ENCODE results near the gene MOXD1.
"Not testable (repeated sequence)": the region's sequence is repeated elsewhere in the genome, so short reads cannot be mapped to it uniquely, and the experiment has no call there.

Gene MOXD1

GRCh38 chr6:132395015-132395597 is 6.2 kb downstream of the MOXD1 start:
- no peak for DNase-seq

GRCh38 chr6:132392792-132393191 is 8.5 kb downstream of the MOXD1 start:
- no peak for DNase-seq

- DNase-seq = no peak
Observed at GRCh38 chr6:132392270-132392646, 9.0 kb downstream of the MOXD1 start.

- DNase-seq = no peak
Observed at GRCh38 chr6:132391391-132392269, 9.6 kb downstream of the MOXD1 start.

- no peak for DNase-seq
Observed at GRCh38 chr6:132390451-132390850, 10.8 kb downstream of the MOXD1 start.

GRCh38 chr6:132390017-132390416 is 11.3 kb downstream of the MOXD1 start:
- no peak for DNase-seq

- no peak for DNase-seq
Observed at GRCh38 chr6:132388291-132388690, 13.0 kb downstream of the MOXD1 start.

- no peak for DNase-seq
Observed at GRCh38 chr6:132382630-132383175, 18.6 kb downstream of the MOXD1 start.

- DNase-seq = no peak
Observed at GRCh38 chr6:132381381-132381780, 19.9 kb downstream of the MOXD1 start.

- DNase-seq = no peak
Observed at GRCh38 chr6:132380358-132381029, 20.8 kb downstream of the MOXD1 start.

GRCh38 chr6:132369526-132369925 is 31.7 kb downstream of the MOXD1 start:
- no peak for DNase-seq

GRCh38 chr6:132368916-132369481 is 32.3 kb downstream of the MOXD1 start:
- no peak for DNase-seq

GRCh38 chr6:132365281-132365907 is 35.9 kb downstream of the MOXD1 start:
- DNase-seq = no peak

- DNase-seq = no peak
Observed at GRCh38 chr6:132364306-132365074, 36.8 kb downstream of the MOXD1 start.

GRCh38 chr6:132362442-132363185 is 38.7 kb downstream of the MOXD1 start:
- DNase-seq = no peak

GRCh38 chr6:132361101-132361500 is 40.2 kb downstream of the MOXD1 start:
- DNase-seq = no peak

- DNase-seq = no peak
Observed at GRCh38 chr6:132359886-132360285, 41.4 kb downstream of the MOXD1 start.

- DNase-seq = no peak
Observed at GRCh38 chr6:132357120-132357519, 44.2 kb downstream of the MOXD1 start.

- DNase-seq = peak; percentile 12
Observed at GRCh38 chr6:132354517-132355167, 46.6 kb downstream of the MOXD1 start.

GRCh38 chr6:132351986-132352385 is 49.3 kb downstream of the MOXD1 start:
- DNase-seq = not testable (repeated sequence)

- no peak for DNase-seq
Observed at GRCh38 chr6:132348231-132348630, 53.0 kb downstream of the MOXD1 start.
